ENCODE results near the gene PDE4A.
"Not testable (repeated sequence)": the region's sequence is repeated elsewhere in the genome, so short reads cannot be mapped to it uniquely, and the experiment has no call there.

Gene PDE4A

GRCh38 chr19:10462042-10462441 is 41.7 kb downstream of the PDE4A start:
- DNase-seq (ENCODE audit: low read depth), result not testable (repeated sequence)

GRCh38 chr19:10462557-10462956 is 42.2 kb downstream of the PDE4A start:
- DNase-seq (ENCODE audit: low read depth), result no peak

GRCh38 chr19:10464456-10464855 is 44.1 kb downstream of the PDE4A start:
- DNase-seq (ENCODE audit: low read depth), result no peak

- DNase-seq (ENCODE audit: low read depth), result no peak
These were observed 46.9 kb downstream of the PDE4A start for GRCh38 chr19:10467104-10467706.

GRCh38 chr19:10468133-10468532 is 47.8 kb downstream of the PDE4A start:
- DNase-seq (ENCODE audit: low read depth), result no peak

- no peak for DNase-seq (ENCODE audit: low read depth)
These were observed 51.6 kb downstream of the PDE4A start for GRCh38 chr19:10471909-10472308.

- no peak for DNase-seq (ENCODE audit: low read depth)
These were observed 52.9 kb downstream of the PDE4A start for GRCh38 chr19:10473192-10473591.

GRCh38 chr19:10474962-10475451 is 54.7 kb downstream of the PDE4A start:
- no peak for DNase-seq (ENCODE audit: low read depth)

- DNase-seq (ENCODE audit: low read depth), result no peak
These were observed 58.1 kb downstream of the PDE4A start for GRCh38 chr19:10478476-10478875.

- DNase-seq (ENCODE audit: low read depth), result peak; percentile 79
These were observed 58.6 kb downstream of the PDE4A start for GRCh38 chr19:10478903-10479384.

GRCh38 chr19:10486551-10486950 is 66.2 kb downstream of the PDE4A start:
- no peak for DNase-seq (ENCODE audit: low read depth)

GRCh38 chr19:10491472-10492047 is 71.2 kb downstream of the PDE4A start:
- DNase-seq (ENCODE audit: low read depth), result no peak

GRCh38 chr19:10497371-10497770 is 77.0 kb downstream of the PDE4A start:
- DNase-seq (ENCODE audit: low read depth), result no peak

GRCh38 chr19:10499550-10500246 is 79.4 kb downstream of the PDE4A start:
- DNase-seq (ENCODE audit: low read depth), result no peak

GRCh38 chr19:10500247-10500592 is 79.9 kb downstream of the PDE4A start:
- no peak for DNase-seq (ENCODE audit: low read depth)

- DNase-seq (ENCODE audit: low read depth), result peak; percentile 10
These were observed 81.7 kb downstream of the PDE4A start for GRCh38 chr19:10501971-10502523.

GRCh38 chr19:10502524-10503001 is 82.2 kb downstream of the PDE4A start:
- peak; percentile 85 for DNase-seq (ENCODE audit: low read depth)

- DNase-seq (ENCODE audit: low read depth), result peak; percentile 10
These were observed 82.9 kb downstream of the PDE4A start, which contains the start of gene KEAP1 for GRCh38 chr19:10503002-10503789. KEAP1 (minus strand) TSS chr19:10503356; CDS start chr19:10500033, 3,323 bp downstream.

- peak; percentile 59 for DNase-seq (ENCODE audit: low read depth)
These were observed 85.4 kb downstream of the PDE4A start for GRCh38 chr19:10505583-10506229.

- no peak for DNase-seq (ENCODE audit: low read depth)
These were observed 87.7 kb downstream of the PDE4A start for GRCh38 chr19:10508036-10508435.

GRCh38 chr19:10508707-10509106 is 88.4 kb downstream of the PDE4A start:
- no peak for DNase-seq (ENCODE audit: low read depth)
